Stimulated activated memory B cell treated with anti-CD40 and anti-IgM and Interleukin-4, amounts not matched to agents 10 μg/mL and 1 μg/mL and 100 μg/mL, for 72 hours (primary cell): Measurements from ENCODE around the gene ITPRIP.

Source experiments
- ATAC-seq: fragments of 150-1000 bp; cut with Tn5 transposase; 2 replicates; pipeline ENCODE4 v1.10.0; 2021
- H3K27ac Mint-ChIP-seq: one replicate; pipeline ENCODE4 v1.8.0; 2022; ENCODE audit warnings: mild to moderate bottlenecking, mixed read lengths
- H3K27me3 Mint-ChIP-seq: one replicate; pipeline ENCODE4 v1.8.0; 2022; ENCODE audit warnings: mixed read lengths
- H3K36me3 Mint-ChIP-seq: one replicate; pipeline ENCODE4 v1.8.0; 2022; ENCODE audit warnings: mixed read lengths
- H3K4me1 Mint-ChIP-seq: one replicate; pipeline ENCODE4 v1.8.0; 2022; ENCODE audit warnings: mixed read lengths
- H3K4me3 Mint-ChIP-seq: one replicate; pipeline ENCODE4 v1.8.0; 2022; ENCODE audit warnings: mild to moderate bottlenecking, moderate library complexity, mixed read lengths
- H3K9me3 Mint-ChIP-seq: one replicate; pipeline ENCODE4 v1.8.0; 2022; ENCODE audit warnings: mixed read lengths

Gene ITPRIP

DNA sequence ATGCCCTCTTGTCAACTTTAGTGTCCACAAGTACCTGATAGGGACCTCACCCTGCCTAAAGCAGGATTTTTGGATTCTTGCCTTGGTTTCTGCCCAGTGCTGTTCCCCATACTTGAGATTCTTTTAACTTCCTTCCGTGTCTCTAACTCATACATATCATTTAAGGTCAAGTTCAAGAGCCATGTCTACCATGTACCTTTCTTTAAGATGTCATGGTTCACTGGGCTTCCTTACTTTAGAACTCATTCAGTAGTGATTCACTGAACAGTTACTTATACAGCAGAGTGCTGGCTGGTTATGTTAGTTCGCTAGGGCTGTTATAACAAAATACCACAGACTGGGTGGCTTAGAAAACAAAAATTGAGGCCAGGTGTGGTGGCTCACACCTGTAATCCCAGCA lies 10.3 kb upstream of the ITPRIP start:
- H3K27ac Mint-ChIP-seq: no peak overlapping the region
- H3K4me1 Mint-ChIP-seq: peaks cover 22% of the 10 kb centered on the region
- no peak for ATAC-seq
- H3K27me3 Mint-ChIP-seq: no peaks in the 10 kb centered on the region
- H3K36me3 Mint-ChIP-seq: no peaks in the 10 kb centered on the region
- H3K9me3 Mint-ChIP-seq: no peaks in the 10 kb centered on the region
- no peak overlapping the region for H3K4me3 Mint-ChIP-seq

DNA sequence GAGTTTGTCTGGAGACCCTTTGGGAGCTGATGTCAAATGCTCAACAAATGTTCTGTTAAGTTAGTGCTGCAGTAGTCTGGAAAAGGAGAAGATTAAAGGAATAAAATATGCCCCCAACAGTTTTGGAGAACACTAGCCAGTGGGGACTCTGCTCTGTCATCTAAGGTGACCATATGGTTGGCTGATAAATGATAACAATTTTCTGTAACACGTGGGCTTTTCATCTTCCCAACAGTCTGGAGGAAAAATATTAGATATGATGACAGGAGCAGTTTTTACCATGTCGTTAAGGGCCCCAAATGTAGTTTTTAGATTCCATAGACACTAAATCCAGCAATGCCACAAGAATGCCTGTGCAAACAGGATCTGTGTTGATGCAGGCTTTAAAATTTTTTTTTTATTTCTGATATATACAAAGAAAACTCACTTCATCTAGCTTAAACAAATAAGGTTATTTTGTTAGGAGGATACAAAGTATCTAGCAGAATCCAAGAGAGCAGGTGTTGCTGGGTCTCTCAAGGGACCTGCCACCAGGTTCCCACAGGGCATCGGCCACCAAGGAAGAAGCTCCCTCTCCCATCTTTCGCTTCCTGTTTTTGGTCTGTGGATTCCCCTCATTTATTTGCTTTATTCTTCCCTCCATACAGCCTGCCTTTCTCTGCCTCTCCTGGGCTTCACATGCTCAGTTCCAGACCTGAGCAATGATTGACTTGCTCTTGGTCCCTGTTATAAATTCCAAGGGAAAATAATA lies 9.2 kb upstream of the ITPRIP start:
- peaks cover 22% of the 10 kb centered on the region for H3K4me1 Mint-ChIP-seq
- ATAC-seq: no peak
- no peaks in the 10 kb centered on the region for H3K27me3 Mint-ChIP-seq
- no peaks in the 10 kb centered on the region for H3K9me3 Mint-ChIP-seq
- H3K4me3 Mint-ChIP-seq: no peak overlapping the region
- H3K27ac Mint-ChIP-seq: no peak overlapping the region
- H3K36me3 Mint-ChIP-seq: no peaks in the 10 kb centered on the region

DNA sequence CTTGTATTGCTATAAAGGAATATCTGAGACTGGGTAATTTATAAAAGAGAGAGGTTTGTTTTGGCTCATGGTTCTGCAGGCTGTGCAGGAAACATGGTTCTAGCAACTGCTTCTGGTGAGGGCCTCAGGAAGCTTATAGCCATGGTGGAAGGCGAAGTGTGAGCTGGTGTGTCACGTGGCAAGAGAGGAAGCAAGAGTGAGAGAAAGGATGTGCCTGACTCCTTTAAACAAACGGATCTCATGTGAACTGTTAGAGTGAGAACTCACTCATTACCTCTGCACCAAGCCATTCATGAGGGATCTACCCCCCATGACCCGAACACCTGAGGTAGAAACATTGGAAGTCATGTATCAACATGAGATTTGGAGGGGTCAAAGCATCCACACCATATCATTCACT lies 7.7 kb upstream of the ITPRIP start:
- Mint-ChIP-seq H3K27me3 (no peaks in the 10 kb centered on the region), H3K27ac (no peak overlapping the region), H3K9me3 (no peaks in the 10 kb centered on the region), H3K4me3 (no peak overlapping the region), H3K36me3 (no peaks in the 10 kb centered on the region), H3K4me1 (peaks cover 22% of the 10 kb centered on the region)
- ATAC-seq: no peak

DNA sequence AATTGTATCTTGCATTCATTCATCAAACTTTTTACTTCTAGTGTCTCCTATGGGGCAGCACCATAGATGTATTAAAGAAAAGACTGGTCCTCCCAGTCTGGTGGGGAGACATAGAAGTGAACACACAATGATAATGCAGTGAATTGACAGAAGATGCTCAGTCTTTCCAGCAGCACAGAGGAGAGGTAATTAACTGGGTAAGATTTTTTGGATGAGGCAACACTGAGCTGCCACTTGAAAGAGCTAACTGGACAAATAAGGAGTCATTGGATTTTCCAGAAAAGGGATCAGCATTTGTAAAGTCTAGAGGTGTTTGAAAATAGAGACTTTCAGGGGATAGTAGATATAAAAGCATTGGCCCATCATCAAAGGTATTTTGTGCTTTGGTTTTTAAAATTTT lies 7.2 kb upstream of the ITPRIP start:
- no peaks in the 10 kb centered on the region for H3K36me3 Mint-ChIP-seq
- peaks cover 22% of the 10 kb centered on the region for H3K4me1 Mint-ChIP-seq
- H3K4me3 Mint-ChIP-seq: no peak overlapping the region
- no peaks in the 10 kb centered on the region for H3K27me3 Mint-ChIP-seq
- no peak for ATAC-seq
- no peaks in the 10 kb centered on the region for H3K9me3 Mint-ChIP-seq
- H3K27ac Mint-ChIP-seq: no peak overlapping the region

DNA sequence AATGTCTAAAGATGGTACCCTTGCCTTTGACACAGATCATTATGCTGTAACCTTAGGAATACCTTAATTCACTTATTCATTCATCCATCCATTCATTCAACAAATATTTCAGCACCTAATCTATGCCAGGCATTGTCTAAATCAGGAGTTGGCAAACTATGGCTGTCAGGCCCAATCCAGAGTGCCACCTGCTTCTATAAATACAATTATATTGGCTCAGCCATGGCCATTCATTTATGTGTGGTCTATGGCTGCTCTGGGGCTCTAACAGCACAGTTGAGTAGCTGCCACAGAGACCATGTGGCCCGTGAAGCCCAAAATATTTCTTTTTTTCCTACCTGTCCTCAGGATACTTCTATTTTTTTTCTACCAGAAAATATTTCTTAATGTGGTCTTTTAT lies 6.0 kb upstream of the ITPRIP start:
- Mint-ChIP-seq H3K9me3 (no peaks in the 10 kb centered on the region), H3K36me3 (no peaks in the 10 kb centered on the region), H3K4me1 (peaks cover 22% of the 10 kb centered on the region), H3K4me3 (no peak overlapping the region), H3K27ac (no peak overlapping the region), H3K27me3 (no peaks in the 10 kb centered on the region)
- no peak for ATAC-seq

DNA sequence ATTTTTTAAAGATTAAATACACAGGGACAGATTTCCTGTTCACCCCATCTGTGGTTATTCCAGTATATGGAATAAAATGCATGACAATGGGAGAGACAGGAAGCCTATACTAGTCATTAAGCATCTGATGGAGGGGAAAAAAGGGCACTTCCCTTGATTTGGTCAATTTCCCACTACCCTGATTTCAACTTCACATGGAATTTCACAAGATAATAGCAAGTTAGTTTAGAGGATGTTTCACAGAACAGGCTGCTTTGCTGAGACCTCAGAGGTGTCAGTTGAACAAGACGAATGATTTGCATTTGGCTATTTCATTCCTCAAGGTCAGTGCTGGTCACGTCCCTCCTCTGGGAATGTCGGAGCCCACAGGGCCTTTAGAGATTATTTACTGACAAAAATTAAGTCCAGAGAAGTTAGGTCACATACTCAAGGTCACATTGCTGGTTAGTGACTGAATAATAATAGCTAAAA lies 4.7 kb upstream of the ITPRIP start:
- Mint-ChIP-seq H3K9me3 (no peaks in the 10 kb centered on the region), H3K4me1 (peaks cover 19% of the 10 kb centered on the region), H3K27me3 (no peaks in the 10 kb centered on the region), H3K36me3 (no peaks in the 10 kb centered on the region), H3K4me3 (no peak overlapping the region), H3K27ac (no peak overlapping the region)
- no peak for ATAC-seq

DNA sequence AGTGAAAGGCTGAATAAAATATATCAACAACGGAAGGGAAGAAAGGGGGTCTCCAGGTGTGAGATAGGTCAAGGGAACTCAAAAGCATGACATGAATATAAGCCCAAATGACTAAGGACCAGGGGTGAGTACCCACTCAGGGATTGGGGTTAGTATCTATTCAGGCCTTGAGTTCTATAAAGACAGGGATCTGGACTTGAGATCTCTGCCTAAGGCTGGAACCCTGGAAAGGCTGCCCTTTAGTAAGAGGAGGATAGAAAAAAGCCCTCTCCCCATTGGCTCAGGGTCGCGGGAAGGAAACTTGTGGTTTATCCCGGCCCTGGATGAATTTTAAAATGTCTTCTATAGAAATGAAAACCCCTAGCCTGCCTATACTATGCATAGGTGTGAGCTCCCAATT lies 2.4 kb upstream of the ITPRIP start:
- Mint-ChIP-seq H3K9me3 (no peaks in the 10 kb centered on the region), H3K27me3 (no peaks in the 10 kb centered on the region), H3K4me3 (no peak overlapping the region), H3K4me1 (peaks cover 19% of the 10 kb centered on the region), H3K36me3 (no peaks in the 10 kb centered on the region), H3K27ac (no peak overlapping the region)
- no peak for ATAC-seq

DNA sequence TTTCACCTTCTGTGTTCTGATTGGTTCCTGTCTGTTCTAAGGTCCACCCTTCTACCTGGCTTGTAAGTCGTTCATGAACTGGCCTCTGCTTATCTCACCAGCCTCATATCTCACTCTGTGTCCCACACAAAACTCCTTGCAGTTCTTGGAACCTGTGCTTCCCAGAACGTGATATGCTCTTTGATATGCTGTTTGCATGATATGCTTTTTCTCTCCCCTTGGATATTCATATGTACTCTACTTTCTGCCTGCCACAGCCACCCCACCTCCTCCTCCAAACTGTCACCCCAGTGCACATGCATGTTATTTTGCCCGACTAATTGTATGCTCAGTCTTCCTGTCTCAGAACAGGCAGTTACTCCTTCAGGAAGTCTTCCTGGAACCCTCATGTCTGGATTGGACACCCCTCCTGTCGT lies 1.9 kb upstream of the ITPRIP start:
- ATAC-seq: no peak
- Mint-ChIP-seq H3K9me3 (no peaks in the 10 kb centered on the region), H3K4me1 (peaks cover 22% of the 10 kb centered on the region), H3K36me3 (no peaks in the 10 kb centered on the region), H3K4me3 (no peak overlapping the region), H3K27me3 (no peaks in the 10 kb centered on the region), H3K27ac (no peak overlapping the region)

DNA sequence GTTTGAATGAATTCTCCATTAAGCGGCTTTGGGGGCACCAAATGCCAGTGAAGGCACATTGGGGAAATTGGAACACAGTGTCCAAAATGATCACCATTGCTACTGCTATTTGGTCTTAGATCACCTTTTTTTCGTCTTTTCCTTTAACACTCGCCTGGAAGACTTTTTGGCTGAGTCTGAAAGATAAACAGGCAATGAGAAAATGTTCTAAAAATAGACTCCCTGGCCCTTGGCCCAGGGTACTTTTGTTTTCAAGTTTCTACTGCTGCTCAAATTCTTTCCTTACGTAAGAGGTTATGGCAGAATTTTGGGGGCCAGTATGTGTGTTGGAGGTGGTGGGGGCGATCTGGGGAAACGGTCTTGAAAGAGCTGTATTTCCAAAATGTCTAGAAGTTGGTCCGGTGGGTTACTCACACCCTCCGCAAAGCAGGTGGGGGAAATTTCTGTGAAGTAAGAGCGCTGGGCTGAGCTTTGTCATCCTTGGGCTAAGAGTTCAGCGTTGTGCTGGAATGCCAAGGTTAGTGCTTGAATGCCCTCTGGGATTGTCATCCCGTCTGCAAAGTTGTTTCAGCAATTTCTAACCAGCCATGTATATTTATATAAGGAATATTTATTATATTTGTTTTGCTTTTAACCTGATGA lies 1.3 kb upstream of the ITPRIP start:
- peak overlapping the region; percentile 93 for H3K4me3 Mint-ChIP-seq
- H3K9me3 Mint-ChIP-seq: no peaks in the 10 kb centered on the region
- H3K4me1 Mint-ChIP-seq: peaks cover 28% of the 10 kb centered on the region
- peak overlapping the region; percentile 96 for H3K27ac Mint-ChIP-seq
- no peaks in the 10 kb centered on the region for H3K27me3 Mint-ChIP-seq
- H3K36me3 Mint-ChIP-seq: no peaks in the 10 kb centered on the region
- no peak for ATAC-seq

DNA sequence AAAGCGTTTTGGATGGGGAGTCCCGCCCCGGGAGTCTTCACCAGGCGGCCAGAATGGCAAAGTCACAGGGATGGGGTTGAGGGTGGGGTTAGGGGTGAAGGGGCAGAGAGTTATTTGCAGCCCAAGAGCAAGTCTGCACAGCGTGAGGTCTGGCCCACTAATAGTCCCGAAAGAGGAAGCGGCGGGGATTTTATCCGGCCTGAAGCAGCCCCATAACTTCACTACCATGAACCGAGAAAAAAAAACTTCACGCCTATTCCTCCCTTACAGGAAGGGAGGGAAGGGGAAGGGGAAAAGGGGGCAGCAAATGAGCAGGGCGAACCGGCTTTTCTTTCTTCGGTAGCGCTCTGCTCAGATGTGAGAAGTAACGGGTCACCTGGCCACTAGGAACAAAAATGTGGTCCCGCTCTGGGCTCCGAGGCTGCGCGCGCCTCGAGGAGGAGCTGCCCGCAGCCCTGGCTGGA lies 712 bp downstream of the ITPRIP start:
- ATAC-seq: peak; percentile 80
- Mint-ChIP-seq H3K4me3 (peak overlapping the region; percentile 93), H3K9me3 (no peaks in the 10 kb centered on the region), H3K27ac (peak overlapping the region; percentile 96), H3K27me3 (no peaks in the 10 kb centered on the region), H3K36me3 (no peaks in the 10 kb centered on the region), H3K4me1 (peaks cover 45% of the 10 kb centered on the region)

DNA sequence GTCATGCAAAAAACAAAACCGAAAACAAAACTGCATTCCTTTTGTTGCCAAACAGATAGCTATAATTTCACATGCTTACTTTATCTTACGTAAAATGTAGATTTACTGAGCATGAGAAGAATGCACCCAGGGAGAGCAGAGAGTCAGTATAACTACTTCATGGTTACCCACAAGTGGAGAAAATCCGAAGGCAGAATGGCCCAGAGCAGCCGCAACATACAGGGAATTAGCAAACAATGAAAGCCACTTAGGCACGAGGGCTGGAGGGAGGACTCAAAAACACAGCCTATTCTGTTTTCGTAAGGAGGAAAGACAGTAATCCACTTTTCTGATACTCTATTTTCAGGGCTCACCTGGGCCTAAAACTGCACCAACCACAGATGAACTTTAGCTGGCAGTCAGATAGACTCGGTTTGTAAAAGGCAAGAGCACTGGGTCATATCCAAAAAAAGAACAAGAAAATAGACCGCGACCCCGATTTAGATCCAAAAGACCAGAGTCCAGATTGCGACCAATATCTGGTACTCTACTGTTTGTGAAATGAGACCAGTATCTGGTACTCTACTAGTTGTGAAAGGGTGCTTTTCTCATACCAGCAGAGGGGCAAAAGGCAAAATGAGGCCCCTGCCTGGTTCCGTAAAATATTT lies 1.3 kb downstream of the ITPRIP start:
- H3K36me3 Mint-ChIP-seq: no peaks in the 10 kb centered on the region
- H3K4me1 Mint-ChIP-seq: peaks cover 50% of the 10 kb centered on the region
- no peaks in the 10 kb centered on the region for H3K9me3 Mint-ChIP-seq
- H3K4me3 Mint-ChIP-seq: peak overlapping the region; percentile 93
- H3K27me3 Mint-ChIP-seq: no peaks in the 10 kb centered on the region
- H3K27ac Mint-ChIP-seq: peak overlapping the region; percentile 96
- peak; percentile 55 for ATAC-seq

DNA sequence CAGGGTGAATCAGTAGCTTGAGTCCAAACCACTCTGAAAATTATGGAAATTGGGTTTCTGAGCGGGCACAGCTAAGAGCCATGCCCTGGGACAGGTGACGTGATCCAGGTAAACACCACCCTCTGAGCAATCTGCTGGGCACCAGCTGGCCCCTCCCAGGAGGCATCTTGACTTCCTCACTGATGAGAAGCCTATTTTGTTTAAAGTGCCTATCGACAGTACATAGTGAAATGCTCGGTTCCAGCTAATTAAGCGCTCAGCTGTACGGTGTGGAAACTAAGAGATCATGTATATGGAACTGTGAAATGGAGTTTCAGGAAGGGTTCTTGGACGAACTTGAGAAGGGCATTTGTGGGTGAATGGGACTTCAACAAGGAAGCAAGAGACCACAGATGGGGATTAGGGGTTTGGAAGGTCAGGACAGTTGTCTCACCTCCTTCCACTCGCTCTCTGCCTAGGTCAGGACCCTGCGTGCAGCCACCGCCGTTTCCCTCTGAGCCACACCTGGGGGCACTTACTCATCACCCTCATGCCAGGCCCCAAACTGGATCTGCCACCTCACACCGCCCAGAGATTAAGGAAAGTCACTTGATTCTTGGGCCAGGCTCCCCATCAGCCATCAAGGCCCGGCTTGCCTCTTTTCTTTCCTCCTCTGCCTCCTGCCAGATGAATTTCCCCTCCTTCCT lies 3.2 kb downstream of the ITPRIP start:
- no peak for ATAC-seq
- H3K4me1 Mint-ChIP-seq: peaks cover 65% of the 10 kb centered on the region
- H3K36me3 Mint-ChIP-seq: no peaks in the 10 kb centered on the region

DNA sequence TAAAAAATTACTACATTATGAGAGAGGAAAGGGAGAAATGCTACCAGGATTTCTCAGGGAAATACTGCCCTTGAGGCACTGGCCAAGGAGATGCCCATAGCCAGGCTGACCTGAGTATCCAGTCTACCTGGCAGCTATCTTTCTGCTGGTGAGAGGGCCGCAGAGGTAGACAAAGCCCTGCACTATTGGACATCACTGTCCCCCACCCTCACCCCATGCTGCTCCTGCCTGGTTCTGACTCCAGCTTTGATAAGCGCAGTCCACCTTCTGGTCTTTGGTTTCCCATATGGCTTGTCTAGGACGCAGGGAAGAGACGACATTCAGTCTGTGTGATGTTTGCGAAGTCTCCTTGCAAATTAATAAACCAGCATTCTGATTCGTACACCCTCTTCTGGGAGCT lies 3.7 kb downstream of the ITPRIP start:
- Mint-ChIP-seq H3K27ac (peak overlapping the region; percentile 82), H3K4me1 (peaks cover 70% of the 10 kb centered on the region), H3K9me3 (no peaks in the 10 kb centered on the region), H3K4me3 (no peak overlapping the region), H3K27me3 (no peaks in the 10 kb centered on the region), H3K36me3 (no peaks in the 10 kb centered on the region)
- no peak for ATAC-seq

More for the DNA sequence above, 3.2 kb downstream of the ITPRIP start:
- Mint-ChIP-seq H3K27ac (peak overlapping the region; percentile 82), H3K9me3 (no peaks in the 10 kb centered on the region), H3K27me3 (no peaks in the 10 kb centered on the region), H3K4me3 (peak overlapping the region; percentile 59)

DNA sequence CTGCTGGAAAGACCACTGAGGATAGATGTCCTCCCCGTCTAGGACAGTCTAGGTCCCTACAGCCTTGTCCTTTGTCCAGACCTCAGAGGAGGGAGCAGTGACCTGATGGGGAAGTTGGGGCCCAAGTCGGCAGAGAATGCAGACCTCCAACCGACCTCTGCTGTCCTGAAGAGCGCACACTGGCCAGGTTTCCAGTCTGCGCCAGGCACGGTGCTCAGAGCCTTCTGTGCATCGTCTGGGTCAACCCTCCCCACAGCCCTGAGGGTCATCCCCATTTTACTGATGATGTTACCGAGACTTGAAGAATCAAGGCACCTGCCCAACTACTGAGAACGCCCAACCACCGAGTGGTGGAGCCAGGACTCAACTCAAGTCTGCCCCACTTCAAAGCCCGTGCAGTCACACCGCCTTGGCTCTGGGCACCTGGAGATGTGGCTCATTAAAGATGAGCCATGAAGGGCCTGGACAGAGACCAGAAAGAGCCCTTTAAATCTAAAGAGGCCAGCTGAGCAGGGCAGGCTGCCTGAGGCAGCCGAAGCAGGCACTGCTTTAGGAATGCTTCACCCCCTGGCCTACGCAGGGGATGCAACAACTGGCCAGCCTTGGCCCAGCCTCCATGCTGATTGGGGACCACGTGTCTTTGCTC lies 4.4 kb downstream of the ITPRIP start:
- Mint-ChIP-seq H3K27ac (peak overlapping the region; percentile 9), H3K4me3 (no peak overlapping the region), H3K27me3 (no peaks in the 10 kb centered on the region), H3K4me1 (peaks cover 73% of the 10 kb centered on the region), H3K9me3 (no peaks in the 10 kb centered on the region), H3K36me3 (no peaks in the 10 kb centered on the region)
- no peak for ATAC-seq
